ENCODE results near the gene CUEDC1.

Gene CUEDC1

DNA sequence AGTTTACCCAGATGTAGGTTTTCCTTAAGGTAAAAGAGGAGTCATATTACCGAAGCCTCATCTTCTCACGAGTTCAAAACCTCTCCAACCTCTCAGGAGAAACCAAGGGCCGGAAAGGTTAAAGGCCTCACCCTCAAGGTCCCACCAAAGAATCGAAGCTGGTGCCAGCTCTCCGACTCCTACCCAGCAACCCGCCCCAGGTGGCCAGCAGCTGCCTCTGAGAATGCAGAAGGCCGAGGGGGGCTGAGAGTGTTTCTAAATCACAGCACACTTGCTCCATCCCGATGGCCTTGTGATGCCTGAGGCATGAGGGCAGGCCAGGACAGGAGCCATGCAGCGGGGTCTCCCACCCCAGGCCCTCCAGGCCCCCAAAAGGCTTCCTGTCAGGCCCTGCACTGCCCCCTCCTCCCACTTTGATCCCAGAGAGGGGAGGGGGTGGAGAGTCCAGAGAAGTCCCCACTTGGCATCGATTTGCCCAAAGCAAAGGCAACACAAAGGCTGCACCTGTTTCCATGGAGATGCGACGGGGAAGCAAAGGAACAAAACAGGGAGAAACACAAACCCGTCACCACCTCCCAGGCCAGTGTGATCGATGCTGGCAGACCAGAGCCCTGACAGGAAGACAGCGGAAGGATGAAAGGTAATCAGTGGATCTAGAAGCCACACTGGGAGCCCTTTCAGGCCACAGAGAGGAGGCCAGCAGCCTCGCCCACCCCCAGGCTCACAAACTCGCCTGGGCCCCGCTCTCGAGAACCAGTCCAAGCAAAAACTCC, 39.0 kb downstream of the CUEDC1 start:
- Mint-ChIP-seq H3K4me3 (no peak overlapping the region), H3K27ac (no peak overlapping the region), H3K36me3 (no peaks in the 10 kb centered on the region)

DNA sequence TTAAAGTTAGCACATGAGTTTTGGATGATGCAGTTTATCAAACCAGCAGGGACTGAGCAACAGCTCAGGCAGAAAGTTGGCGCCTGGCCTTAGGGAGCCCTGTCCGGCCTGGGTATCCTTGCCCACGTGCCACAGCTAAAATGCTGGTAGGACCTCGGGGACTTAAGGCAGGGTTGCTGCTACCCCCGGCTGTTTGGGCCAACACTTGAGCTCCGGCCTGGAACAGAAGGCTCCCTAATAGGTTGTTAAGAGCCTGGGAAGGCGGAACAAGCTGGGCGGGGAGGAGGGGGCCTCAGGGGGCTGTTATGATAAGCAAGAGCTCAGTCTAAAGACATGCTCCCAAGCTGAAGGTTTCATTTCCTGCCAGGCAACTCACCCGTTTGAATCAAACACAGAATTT, 39.7 kb downstream of the CUEDC1 start:
- Mint-ChIP-seq H3K4me1 (no peaks in the 10 kb centered on the region), H3K36me3 (no peaks in the 10 kb centered on the region), H3K9me3 (no peaks in the 10 kb centered on the region), H3K27me3 (peaks cover 38% of the 10 kb centered on the region), H3K27ac (no peak overlapping the region), H3K4me3 (no peak overlapping the region)
- no peak for DNase-seq
- CTCF ChIA-PET: interaction anchor here (1.0 to 1.1 kb wide), 2 partner anchors 81 to 84 kb away, joined by 4 read pairs; no protein-coding TSS in a partner anchor

More for the DNA sequence above, 39.0 kb downstream of the CUEDC1 start:
- no peak for DNase-seq
- CTCF ChIA-PET: interaction anchor here (1.0 kb wide), 1 partner anchor 84 kb away, joined by 4 read pairs; no protein-coding TSS in a partner anchor
- H3K27me3 Mint-ChIP-seq: peaks cover 34% of the 10 kb centered on the region
- no peaks in the 10 kb centered on the region for H3K9me3 Mint-ChIP-seq
- no peaks in the 10 kb centered on the region for H3K4me1 Mint-ChIP-seq

DNA sequence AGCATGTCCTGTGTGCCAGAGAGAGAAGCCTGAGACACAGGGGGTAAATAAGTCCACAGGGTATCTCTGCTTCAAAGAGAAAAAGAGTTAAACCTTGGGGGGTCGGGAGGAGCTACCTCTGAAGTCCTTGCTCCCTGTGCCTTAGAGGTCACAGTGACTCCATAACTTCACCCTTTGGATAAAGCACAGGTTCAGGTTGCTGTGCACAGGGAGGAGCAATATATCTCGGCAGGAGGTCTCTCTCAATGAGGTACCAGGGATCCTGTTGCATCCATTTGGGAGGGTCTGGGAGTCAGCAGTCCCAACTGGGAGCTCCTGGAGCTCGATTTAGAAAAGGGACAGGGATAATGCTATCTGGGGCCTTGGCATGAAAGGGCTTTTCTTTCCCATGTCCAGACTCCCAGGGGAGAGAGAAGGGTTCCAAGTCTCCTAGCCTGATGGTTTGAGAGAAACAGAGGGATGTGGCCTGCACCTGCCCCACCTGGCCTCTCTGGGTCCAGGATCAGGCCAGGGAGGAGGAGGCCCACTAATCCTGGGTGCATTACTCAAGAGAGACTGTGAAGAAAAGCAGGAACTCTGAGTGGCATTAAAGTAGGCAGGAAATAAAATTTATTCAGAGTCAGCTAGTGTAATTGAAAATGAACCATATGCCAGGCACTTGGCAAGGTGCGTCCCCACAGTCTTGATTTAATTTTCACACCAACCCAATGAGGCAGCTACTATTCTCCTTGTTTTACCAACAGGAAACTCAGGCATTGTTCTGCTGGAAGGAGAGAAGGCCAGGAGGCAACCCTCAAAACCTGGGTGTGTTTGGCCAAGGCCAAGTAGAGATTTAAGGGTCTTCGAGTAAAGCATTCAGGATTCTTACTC, 40.7 kb downstream of the CUEDC1 start:
- Mint-ChIP-seq H3K27ac (no peak overlapping the region), H3K4me3 (no peak overlapping the region), H3K4me1 (no peaks in the 10 kb centered on the region), H3K9me3 (no peaks in the 10 kb centered on the region), H3K36me3 (no peaks in the 10 kb centered on the region), H3K27me3 (peaks cover 47% of the 10 kb centered on the region)
- CTCF ChIA-PET: interaction anchor here (1.1 kb wide), 1 partner anchor 82 kb away, joined by 4 read pairs; no protein-coding TSS in a partner anchor
- no peak for DNase-seq

DNA sequence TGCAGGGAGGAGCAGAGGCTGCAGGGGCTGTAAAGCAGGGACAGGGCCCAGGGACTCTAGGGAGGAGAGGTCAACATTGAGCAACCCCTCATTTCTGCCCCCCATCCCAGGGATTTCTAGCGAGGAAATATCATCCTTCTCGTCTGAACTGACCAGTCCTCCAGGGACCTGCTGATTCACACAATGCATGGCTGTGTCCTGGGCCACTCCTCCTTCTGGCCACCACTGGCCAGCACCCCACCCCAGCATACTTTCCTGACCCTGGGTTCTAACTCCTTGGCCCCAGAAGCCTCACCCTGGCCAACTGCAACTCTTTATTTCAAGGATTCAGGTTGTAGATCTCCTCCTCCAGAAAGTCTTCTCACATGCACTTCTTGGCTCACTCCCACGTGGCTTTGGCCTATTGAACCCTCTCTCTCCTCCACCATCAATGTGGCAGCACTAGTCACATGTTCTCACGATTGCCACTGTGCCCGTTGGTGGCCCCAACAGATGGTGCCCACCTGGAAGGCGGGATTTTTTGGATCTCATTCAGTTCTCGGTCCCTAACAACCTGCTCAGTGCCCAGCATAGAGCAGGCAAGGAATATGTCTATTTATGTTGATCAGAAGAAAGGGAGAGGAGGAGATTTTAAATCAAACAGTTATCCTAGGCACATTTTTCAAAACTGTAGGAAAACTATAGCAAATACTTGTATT, 41.5 kb downstream of the CUEDC1 start:
- Mint-ChIP-seq H3K9me3 (no peaks in the 10 kb centered on the region), H3K36me3 (no peaks in the 10 kb centered on the region), H3K27me3 (peaks cover 53% of the 10 kb centered on the region), H3K27ac (no peak overlapping the region), H3K4me3 (no peak overlapping the region), H3K4me1 (no peaks in the 10 kb centered on the region)
- CTCF ChIA-PET: no interaction called here
- DNase-seq: no peak

DNA sequence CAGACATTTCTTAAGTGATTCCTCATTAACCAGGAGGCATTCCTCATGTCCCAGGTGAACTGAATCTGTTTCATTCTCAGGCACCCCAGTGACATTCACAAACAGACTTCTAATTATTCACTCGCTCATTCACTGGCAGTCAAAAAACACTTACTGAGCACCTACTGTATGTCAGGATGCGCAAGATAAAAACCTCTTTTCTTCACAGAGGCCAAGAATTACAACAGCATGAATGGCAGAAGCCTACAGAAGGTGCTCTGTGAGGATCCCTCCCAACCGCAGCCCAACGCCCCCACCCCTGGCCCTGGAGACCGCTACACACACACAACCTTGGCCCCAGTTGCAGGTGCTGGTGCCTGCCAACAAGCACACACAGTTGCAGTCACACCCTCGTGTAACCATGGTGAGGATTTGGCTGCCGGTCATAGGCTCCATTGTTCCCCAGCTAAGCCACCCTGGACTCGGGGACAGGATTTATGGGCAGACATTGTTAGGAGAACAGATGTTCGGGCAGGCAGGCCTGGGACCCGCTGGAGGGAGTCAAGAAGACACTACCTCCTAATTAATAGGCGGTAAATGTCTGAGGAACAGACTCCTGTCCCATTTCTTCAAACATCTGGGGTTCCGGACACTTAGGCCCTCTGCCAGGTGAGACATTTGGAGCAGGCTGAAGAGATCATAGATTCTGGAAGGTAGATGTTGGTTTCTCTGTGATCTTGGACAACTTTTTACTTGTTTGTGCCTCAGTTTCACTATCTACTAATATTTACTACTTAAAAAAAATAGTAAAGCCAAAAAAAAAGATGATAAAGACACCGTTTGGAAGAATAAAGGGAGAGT, 43.2 kb downstream of the CUEDC1 start:
- Mint-ChIP-seq H3K4me3 (no peak overlapping the region), H3K9me3 (no peaks in the 10 kb centered on the region), H3K27me3 (peaks cover 64% of the 10 kb centered on the region), H3K36me3 (no peaks in the 10 kb centered on the region), H3K4me1 (no peaks in the 10 kb centered on the region), H3K27ac (no peak overlapping the region)
- CTCF ChIA-PET: no interaction called here
- no peak for DNase-seq

DNA sequence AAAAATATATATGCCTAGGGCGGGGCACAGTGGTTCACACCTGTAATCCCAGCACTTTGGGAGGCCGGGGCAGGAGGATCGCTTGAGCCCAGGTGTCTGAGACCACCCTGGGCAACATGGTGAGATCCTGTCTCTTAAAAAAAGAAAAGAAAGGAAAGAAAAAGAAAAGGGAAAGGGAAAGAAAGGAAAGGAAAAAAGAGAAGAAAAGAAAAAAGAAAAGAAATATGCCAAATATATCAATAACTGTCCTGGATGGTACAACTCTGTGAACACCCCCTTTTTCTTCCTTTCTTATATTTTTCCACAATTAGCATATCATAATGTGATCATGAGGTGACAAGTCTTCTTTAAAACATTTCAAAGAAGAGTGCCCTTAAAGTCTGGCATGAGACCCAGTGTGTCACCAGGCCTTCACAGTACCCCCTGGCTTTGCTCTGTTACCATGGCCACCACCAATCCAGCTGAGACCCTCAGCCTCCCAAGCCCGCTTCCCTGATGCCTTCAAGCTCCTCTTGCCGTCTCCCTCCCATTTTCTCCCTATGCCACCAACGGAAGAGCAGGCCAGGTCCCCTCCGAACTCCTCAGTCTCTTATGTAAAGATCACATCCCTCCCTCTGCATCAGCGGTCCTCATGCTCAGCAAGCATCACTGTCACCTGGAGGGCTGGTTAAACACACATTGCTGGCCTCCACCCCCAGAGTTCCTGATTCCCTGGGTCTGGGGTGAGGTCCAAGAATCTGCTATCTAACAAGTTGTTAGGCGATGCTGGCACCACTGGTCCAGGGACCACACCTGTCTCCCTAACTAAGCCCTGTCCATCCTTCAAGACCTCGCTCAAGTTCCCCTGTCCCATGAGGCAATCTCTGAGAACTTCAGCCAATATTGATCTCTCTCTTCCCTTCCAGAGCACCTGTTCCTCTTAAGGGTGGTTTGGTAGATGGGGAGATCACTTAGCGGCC, 44.5 kb downstream of the CUEDC1 start:
- H3K36me3 Mint-ChIP-seq: no peaks in the 10 kb centered on the region
- peaks cover 3% of the 10 kb centered on the region for H3K4me1 Mint-ChIP-seq
- DNase-seq: no peak
- H3K27ac Mint-ChIP-seq: no peak overlapping the region
- CTCF ChIA-PET: no interaction called here
- H3K4me3 Mint-ChIP-seq: no peak overlapping the region
- H3K9me3 Mint-ChIP-seq: no peaks in the 10 kb centered on the region
- peaks cover 67% of the 10 kb centered on the region for H3K27me3 Mint-ChIP-seq

DNA sequence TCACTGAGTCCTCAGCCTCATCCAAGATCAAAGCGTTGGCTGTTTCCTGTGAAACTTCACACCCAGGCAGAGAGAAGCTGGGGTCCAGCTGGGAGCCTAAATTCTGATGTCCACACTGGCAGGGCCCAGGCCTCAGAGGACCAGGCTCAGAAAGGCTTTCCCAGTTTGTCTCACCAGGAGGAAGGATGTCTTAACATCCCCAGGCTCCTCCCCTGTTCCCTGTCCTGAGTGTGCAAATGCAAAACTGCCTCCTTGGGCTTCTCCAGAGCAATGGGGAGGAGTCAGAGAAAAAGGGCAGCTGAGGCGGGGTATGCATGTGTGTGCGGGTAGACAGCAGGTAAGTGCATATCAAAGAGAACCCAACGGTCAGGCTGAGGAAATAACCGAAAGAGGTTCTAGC, 45.7 kb downstream of the CUEDC1 start:
- Mint-ChIP-seq H3K4me1 (peaks cover 10% of the 10 kb centered on the region), H3K27me3 (peaks cover 65% of the 10 kb centered on the region), H3K27ac (no peak overlapping the region), H3K4me3 (no peak overlapping the region), H3K9me3 (no peaks in the 10 kb centered on the region), H3K36me3 (no peaks in the 10 kb centered on the region)
- DNase-seq: no peak
- CTCF ChIA-PET: no interaction called here

DNA sequence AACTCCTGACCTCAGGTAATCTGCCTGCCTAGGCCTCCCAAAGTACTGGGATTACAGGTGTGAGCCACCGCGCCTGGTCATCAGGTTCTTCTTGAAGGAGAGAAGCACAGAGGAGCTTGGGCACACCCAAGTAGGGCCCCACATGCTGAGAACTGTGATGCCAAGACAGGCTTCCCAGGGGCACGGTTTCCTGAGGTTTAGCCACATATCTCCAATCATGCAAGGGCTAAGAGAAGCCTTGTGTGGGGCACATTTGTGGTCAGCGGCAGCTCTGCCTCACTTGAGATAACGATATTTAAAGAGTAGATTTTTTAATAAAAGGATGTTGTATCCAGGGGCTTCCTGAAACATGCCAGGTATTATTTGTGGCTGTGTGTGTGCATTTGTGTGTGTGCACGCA, 46.9 kb downstream of the CUEDC1 start:
- no peak overlapping the region for H3K27ac Mint-ChIP-seq
- H3K27me3 Mint-ChIP-seq: peaks cover 53% of the 10 kb centered on the region
- H3K36me3 Mint-ChIP-seq: no peaks in the 10 kb centered on the region
- peaks cover 19% of the 10 kb centered on the region for H3K4me1 Mint-ChIP-seq
- H3K4me3 Mint-ChIP-seq: no peak overlapping the region
- CTCF ChIA-PET: interaction anchor here (1.2 kb wide), 1 partner anchor 30 kb away, joined by 3 read pairs; no protein-coding TSS in a partner anchor
- DNase-seq: no peak
- H3K9me3 Mint-ChIP-seq: no peaks in the 10 kb centered on the region

DNA sequence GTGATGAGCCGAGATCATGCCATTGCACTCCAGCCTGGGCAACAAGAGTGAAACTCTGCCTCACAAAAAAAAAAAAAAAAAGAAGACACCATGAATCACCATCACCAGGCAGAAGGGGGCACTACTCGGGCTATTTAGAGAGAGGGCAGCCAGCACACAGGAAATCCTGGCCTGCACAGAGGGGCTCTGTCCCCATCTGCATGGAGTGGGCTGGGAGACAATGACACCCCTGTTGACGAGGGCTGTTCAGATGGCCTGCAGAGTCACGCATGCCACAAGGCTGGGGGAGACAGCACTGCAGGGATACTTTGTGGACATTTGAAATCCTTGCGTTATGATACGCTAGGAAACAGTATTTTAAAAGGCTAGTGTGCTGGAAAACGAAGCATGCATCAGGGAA, 48.3 kb downstream of the CUEDC1 start:
- Mint-ChIP-seq H3K9me3 (no peaks in the 10 kb centered on the region), H3K4me3 (no peak overlapping the region), H3K36me3 (no peaks in the 10 kb centered on the region), H3K4me1 (peaks cover 31% of the 10 kb centered on the region), H3K27me3 (peaks cover 43% of the 10 kb centered on the region), H3K27ac (no peak overlapping the region)
- DNase-seq: no peak
- CTCF ChIA-PET: interaction anchor here (0.6 kb wide), 1 partner anchor 8 kb away, joined by 3 read pairs; no protein-coding TSS in a partner anchor

DNA sequence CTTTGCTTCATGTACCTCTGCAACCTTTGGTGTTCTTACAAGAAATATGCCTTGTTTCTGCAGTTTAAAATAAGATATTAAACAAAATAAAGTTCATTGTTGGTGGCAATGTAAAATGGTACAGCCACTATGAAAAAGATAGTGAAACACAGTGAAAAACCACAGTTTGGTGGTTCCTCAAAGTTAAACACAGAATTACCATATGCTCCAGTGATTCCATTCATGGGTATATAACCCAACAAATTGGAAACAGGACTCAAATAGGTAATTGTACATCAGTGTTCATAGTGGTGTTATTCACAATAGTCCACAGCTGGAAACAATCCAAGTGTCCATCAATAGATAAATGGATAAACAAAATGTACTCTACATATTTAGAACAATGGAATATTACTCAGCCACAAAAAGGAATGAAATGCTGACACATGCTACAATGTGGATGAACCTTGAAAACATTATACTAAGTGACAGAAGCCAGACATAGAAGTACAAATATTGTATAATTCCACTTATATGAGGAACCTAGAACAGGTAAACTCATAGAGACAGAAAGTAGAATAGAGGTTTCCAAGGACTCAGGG, 49.2 kb downstream of the CUEDC1 start:
- H3K27me3 Mint-ChIP-seq: peaks cover 33% of the 10 kb centered on the region
- no peak for DNase-seq
- H3K27ac Mint-ChIP-seq: no peak overlapping the region
- no peaks in the 10 kb centered on the region for H3K9me3 Mint-ChIP-seq
- H3K4me3 Mint-ChIP-seq: no peak overlapping the region
- CTCF ChIA-PET: interaction anchor here (1.9 to 3.3 kb wide), 2 partner anchors 12 to 94 kb away, joined by 5 to 17 read pairs; no protein-coding TSS in a partner anchor
- H3K36me3 Mint-ChIP-seq: no peaks in the 10 kb centered on the region
- peaks cover 31% of the 10 kb centered on the region for H3K4me1 Mint-ChIP-seq

DNA sequence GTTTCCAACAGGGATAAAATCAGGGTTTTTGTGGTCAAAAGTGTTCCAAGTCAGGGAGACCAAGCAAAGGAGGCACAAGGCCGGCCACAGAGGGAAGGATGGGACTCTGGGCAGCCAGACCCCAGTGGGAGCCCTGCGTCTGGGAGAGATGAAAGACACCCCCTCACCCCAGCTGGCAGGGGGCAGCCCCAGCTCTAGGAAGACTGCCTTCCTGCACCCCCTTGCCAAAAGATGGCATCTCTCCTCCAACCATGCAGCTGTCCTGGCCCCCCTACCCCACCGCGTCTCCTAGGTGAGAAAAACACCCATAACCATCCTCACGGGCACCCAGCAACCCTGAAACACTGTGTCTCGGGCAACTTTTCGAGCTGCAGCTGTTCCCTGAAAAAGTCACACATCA, 51.3 kb downstream of the CUEDC1 start:
- CTCF ChIA-PET: interaction anchor here (1.9 to 3.3 kb wide), 2 partner anchors 10 to 90 kb away, joined by 7 to 17 read pairs; no protein-coding TSS in a partner anchor
- H3K27me3 Mint-ChIP-seq: peaks cover 16% of the 10 kb centered on the region

More for the DNA sequence above, 51.3 kb downstream of the CUEDC1 start:
- DNase-seq: no peak
- Mint-ChIP-seq H3K4me3 (no peak overlapping the region), H3K4me1 (peaks cover 41% of the 10 kb centered on the region), H3K27ac (no peak overlapping the region), H3K9me3 (no peaks in the 10 kb centered on the region), H3K36me3 (no peaks in the 10 kb centered on the region)

All from activated naive CD4-positive, alpha-beta T cell treated with anti-CD3 and anti-CD28 coated beads, Interleukin-2, amount 10 ng/mL, durations not matched to agents 7 days and 5 days (primary cell).